Bronchial epithelial cell (primary cell): ENCODE results near the gene DENND1A. TPM values are rescaled to one million over a fixed set of nuclear protein-coding genes. Genes with fewer than 3 reads are reported as not detected.

Experiments used
- DNase-seq: peaks from one replicate; pipeline ENCODE4 v3.0.0-alpha.2; 2010; ENCODE audit warnings: low read depth
- FAIRE-seq: peaks from 2 replicates; lab custom pipeline; 2011; peaks lifted over from hg19 to GRCh38; lab: Jason Lieb, UNC
- H3K27me3 ChIP-seq: 2 replicates; pipeline ENCODE4 v1.5.1; 2011; ENCODE audit warnings: low read length; ENCODE audit not compliant: control insufficient read depth, insufficient read depth
- H3K36me3 ChIP-seq: 2 replicates; pipeline ENCODE4 v1.5.1; 2011; ENCODE audit warnings: low read length; ENCODE audit not compliant: control insufficient read depth, insufficient read depth
- H3K4me3 ChIP-seq: 2 replicates; pipeline ENCODE4 v1.5.1; 2011; ENCODE audit warnings: mild to moderate bottlenecking, low read depth, low read length, control low read depth
- total RNA-seq: library from RNA; depleted of rRNA; stranded (reverse); fragments of >200 nt; gene quantifications from 2 replicates; pipeline ENCODE4 v1.2.1, GENCODE V29; 2014
- TF ChIP-seq, protein P1 (sequence below): IDR thresholded peaks from 2 replicates; pipeline ENCODE4 v1.5.1; 2011; ENCODE audit warnings: mild to moderate bottlenecking, moderate library complexity, low read length, control low read depth, inconsistent platforms; ENCODE audit not compliant: insufficient read depth, severe bottlenecking

Gene DENND1A
- total RNA-seq, 1 donor from 2014 or later, result 6.1 TPM

- peak; percentile 59 for DNase-seq
- TF ChIP-seq, protein P1, sequence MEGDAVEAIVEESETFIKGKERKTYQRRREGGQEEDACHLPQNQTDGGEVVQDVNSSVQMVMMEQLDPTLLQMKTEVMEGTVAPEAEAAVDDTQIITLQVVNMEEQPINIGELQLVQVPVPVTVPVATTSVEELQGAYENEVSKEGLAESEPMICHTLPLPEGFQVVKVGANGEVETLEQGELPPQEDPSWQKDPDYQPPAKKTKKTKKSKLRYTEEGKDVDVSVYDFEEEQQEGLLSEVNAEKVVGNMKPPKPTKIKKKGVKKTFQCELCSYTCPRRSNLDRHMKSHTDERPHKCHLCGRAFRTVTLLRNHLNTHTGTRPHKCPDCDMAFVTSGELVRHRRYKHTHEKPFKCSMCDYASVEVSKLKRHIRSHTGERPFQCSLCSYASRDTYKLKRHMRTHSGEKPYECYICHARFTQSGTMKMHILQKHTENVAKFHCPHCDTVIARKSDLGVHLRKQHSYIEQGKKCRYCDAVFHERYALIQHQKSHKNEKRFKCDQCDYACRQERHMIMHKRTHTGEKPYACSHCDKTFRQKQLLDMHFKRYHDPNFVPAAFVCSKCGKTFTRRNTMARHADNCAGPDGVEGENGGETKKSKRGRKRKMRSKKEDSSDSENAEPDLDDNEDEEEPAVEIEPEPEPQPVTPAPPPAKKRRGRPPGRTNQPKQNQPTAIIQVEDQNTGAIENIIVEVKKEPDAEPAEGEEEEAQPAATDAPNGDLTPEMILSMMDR, result no peak
- Histone ChIP-seq H3K36me3 (no peaks in the 10 kb centered on the region), H3K4me3 (no peak overlapping the region), H3K27me3 (no peaks in the 10 kb centered on the region)
- FAIRE-seq, result no peak
Observed at GRCh38 chr9:123686131-123686828, 243.6 kb downstream of the DENND1A start.

DNA sequence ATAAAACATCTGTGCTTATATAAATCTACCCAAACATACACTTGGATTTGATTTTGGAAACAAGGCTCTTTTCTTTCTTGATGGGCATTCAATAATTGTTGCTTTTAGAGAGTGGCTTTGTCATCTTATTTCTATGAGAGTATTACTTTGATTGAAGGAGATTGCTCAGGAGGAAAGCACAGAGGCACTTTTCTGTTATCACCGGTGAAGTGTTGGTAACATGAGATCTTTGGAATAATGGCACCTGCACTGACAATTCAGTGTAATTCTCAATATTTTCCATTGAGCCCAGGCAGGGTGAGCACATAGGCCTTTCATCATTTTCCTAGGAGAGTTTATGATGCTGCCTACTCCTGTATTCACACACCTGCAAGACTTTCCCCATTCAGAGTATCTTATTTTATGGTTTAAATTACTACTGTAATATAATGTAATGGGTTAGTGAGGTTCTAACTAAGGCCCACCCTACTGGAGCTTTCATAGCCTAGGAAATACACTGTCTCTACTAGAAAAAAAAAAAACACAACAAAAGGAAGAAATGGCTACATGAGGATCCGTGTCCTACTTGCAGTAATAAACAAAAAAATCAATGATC lies 244.3 kb downstream of the DENND1A start:
- TF ChIP-seq, protein P1, result no peak
- no peaks in the 10 kb centered on the region for H3K27me3 ChIP-seq
- no peak overlapping the region for H3K4me3 ChIP-seq
- H3K36me3 ChIP-seq, result no peaks in the 10 kb centered on the region
- no peak for FAIRE-seq
- no peak for DNase-seq

GRCh38 chr9:123684393-123685149 lies 245.4 kb downstream of the DENND1A start:
- Histone ChIP-seq H3K4me3 (no peak overlapping the region), H3K27me3 (no peaks in the 10 kb centered on the region), H3K36me3 (no peaks in the 10 kb centered on the region)
- TF ChIP-seq, protein P1, result no peak
- DNase-seq (no peak), FAIRE-seq (no peak)

DNA sequence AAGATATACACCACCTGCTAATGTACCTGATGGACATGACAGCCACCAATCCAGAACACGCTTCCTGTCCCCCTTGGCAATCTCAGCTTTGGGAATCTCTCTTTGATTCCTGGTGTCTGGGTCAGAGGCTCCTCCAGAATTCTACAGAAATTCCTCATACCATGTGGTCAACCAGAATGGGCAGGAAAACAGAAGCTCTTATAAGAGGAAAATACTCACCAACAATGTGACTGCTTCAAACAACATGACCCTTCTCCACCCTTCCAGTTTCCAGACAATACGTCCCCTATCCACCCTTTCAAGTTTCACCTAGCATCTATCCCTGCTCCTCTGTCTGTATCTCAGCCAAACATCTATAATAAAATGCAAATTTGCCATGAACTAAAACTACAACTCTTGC lies 247.2 kb downstream of the DENND1A start:
- no peak for FAIRE-seq
- DNase-seq, result no peak
- TF ChIP-seq, protein P1, result no peak
- Histone ChIP-seq H3K27me3 (no peaks in the 10 kb centered on the region), H3K4me3 (no peak overlapping the region), H3K36me3 (no peaks in the 10 kb centered on the region)

GRCh38 chr9:123680352-123680751 lies 249.6 kb downstream of the DENND1A start:
- Histone ChIP-seq H3K27me3 (no peaks in the 10 kb centered on the region), H3K36me3 (no peaks in the 10 kb centered on the region), H3K4me3 (no peak overlapping the region)
- TF ChIP-seq, protein P1, result no peak
- no peak for DNase-seq
- FAIRE-seq, result no peak
